Activated CD4-positive, alpha-beta T cell treated with anti-CD3 and anti-CD28 coated beads, Interleukin-2, amount 50 U/mL, for 48 hours (primary cell): Measurements from ENCODE around the gene PRR33.

Experiments
- DNase-seq, 2 experiments: peaks; one replicate each; pipeline ENCODE4 v3.0.0-alpha.2; 2020

The PRR33 gene

DNA sequence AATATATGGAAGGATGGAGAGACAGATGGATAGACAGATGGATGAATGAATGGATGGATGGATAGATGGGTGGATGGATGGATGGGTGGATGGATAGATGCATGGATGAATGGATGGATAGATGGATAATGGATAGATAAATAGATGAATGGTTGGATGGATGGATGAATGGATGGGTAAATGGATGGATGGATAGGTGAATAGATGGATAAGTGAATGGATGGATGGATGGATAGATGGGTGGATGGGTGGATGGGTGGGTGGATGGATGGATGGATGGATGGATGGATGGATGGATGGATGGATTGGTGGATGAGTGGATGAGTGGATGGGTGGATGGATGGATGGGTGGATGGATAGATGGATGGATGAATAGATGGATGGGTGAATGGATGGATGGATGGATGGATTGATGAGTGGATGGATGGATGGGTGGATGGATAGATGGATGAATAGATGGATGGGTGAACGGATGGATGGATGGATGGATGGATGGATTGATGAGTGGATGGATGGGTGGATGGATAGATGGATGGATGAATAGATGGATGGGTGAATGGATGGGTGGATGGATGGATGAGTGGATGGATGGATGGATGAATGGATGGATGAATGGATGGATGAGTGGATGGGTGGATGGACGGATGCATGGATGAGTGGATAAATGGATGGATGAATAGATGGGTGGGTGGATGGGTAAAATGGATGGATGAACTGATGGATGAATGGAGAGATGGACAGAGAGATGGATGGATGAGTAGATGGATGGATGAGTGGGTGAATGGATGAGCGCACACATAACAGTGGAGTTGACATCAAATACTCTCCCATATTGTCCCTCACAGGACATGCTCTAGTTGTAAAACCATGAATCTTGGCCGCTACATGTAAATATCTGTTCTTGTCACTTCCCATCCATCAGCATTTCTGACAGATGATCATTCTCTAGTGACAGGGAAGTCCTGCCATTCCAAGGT, 30.0 kb downstream of the PRR33 start:
- no peak for DNase-seq

DNA sequence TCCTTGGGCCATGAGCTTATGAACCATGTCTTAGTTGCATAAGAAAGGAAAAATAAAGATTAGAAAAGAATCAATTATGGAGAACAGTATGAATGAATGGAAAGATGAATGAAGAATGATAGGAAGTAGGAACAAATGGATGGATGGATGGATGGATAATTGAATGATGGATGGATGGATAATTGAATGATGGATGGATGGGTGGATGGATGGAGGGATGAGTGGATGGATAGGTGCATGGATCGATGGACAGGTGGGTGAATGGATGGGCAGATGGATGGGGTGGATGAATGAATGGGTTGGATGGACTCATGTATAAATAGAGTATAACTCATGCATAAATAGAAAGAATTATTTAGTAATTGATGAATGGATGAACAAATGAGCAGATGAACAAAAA, 31.6 kb downstream of the PRR33 start:
- no peak for DNase-seq

DNA sequence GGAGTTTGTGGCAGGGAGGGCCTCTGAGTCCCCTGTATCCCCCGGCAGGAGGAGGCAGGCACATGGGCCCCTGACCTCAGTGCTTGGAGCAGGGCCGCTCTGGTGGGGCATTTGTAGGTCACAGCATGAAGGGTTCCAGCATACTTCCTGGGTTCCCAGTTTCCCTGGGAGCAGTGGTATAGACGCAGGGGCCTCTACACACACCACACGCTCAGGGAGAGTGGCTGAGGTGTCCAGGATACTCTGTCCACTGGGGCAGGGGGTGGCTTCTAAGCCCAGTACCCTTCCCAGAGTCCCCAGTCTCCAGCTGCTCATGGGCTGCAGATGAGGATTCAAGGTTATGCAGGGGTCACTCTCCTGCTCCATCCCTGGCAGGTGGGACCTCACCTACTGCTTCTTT, 32.7 kb downstream of the PRR33 start:
- no peak for DNase-seq

- DNase-seq = no peak
Measured at GRCh38 chr11:1858576-1858975, 33.1 kb downstream of the PRR33 start.

DNA sequence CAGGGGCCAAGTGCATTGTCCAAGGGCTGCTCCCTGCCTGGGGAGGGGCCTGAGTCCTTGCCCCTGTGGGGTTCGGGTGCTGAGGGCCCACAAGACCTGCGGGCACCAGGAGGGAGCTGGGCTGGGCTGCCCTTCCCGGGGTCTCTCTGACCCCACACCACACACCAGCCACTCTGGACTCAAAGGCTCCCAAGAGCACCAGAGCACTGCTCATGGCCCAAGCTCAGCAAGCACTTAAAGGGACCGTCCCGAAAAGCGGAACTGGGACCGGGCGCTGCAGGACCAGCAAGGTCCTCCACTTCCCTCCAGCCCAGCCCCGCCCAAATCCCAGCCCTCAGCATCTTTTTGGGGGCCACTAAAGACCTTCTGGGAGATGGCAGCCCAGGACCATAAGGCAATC, 33.5 kb downstream of the PRR33 start:
- no peak for DNase-seq

DNA sequence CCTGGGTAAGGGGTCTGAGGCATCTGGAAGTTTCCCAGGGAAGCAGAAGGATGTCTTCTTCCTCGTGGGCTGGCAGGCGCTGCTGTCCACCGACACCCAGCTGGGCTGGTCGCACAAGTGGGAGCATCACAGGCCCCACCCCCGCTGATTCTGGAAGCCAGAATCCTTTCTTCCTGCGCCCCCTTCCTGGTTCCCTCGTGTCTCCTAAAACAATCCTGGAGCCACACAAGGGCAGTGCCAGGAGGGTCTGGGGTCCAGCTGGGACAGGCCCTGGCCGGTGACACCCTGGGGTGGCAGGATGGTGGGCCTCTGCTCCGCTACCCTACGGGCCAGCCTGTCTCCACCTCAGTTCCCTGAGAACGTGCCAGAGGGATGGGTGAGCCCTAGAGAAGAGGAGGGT, 34.6 kb downstream of the PRR33 start:
- DNase-seq = no peak

- no peak for DNase-seq
Measured at GRCh38 chr11:1856306-1857005, 35.2 kb downstream of the PRR33 start.

- no peak for DNase-seq
Measured at GRCh38 chr11:1855886-1856265, 35.8 kb downstream of the PRR33 start.

DNA sequence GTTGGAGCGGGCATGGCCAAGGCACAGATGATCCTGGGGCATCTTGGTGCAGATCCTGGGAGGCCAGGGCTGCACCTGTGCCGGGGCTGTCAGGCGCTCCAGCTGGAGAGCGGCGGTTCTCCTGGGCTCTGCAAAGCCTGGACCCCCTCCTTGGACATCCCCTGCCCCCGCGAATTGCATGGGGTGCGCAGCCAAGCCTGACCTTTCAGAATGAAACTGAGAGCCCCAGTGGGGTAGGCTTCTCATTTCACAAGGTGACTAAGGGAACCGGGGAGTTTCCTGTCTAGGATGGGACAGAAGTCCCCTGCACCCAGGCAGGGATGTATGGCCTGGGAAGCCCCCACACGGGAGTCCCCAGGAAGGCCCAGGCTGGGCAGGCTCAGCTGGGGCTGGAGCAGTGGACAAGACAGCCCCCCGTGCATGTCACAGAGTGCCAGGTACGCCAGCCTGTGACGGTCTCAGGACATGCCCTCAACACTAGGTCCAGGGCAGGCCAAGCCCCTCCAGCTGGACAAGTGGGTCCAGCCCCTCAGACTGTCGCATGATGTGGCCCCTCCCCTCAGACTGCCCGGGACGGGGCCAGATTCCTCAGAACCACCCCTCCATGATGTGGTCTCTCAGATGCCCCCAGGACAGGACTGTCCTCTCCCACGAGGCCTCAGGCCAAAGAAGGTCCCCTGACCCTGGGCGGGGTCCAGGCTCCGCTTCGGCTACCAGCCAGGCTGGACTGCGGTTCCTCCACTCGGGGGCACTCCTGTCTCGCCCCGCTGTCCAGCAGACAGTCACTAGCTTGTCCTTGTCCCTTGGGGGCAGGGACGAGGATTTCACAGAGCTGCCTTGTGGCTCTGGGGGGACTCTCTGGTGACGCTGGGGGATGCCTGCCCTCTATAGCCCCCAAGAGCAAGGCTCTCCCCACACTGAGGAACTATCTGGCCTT, 36.5 kb downstream of the PRR33 start:
- peak; percentile 66 to 74 for DNase-seq

DNA sequence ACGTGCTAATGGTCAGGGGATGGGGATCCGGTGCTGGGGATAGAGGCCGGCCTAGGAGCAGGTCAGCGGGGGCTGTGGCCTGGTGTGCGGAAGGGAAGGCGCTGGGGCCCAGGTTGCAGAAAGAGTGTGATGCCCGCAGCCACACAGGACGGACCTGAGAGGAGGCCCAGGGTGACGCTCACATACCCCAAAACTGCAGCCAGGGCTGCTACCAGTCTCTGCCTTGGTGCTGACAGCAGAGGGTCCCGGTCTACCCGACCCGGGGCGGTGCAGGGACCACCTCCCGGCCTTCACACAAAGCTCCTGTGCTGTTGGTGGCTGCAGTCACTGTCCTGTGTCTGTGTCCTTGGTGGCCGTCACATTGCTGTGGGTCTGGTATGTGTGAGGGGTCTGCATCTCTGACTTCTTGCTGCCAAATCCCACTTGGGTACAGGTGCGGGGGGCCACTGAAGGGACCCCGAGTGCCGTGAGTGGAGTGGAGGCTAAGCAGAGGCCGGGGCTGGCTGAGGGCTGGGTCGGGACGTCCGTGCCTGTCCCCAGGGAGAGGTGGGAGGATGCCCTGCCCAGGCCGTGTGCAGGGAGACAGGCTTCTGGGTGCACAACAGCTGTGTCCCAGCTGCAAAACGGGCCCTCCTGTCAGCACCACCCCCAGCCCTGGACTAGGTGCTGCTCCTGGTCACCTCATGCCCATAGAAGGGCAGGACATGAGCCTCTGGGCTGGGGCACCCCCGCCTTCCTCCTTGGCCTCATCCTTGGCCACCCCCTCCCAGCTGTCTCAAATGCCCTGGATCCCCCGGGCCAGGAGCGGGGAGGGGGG, 37.4 kb downstream of the PRR33 start:
- DNase-seq = peak in 1 of 2 experiments; percentile 53

DNA sequence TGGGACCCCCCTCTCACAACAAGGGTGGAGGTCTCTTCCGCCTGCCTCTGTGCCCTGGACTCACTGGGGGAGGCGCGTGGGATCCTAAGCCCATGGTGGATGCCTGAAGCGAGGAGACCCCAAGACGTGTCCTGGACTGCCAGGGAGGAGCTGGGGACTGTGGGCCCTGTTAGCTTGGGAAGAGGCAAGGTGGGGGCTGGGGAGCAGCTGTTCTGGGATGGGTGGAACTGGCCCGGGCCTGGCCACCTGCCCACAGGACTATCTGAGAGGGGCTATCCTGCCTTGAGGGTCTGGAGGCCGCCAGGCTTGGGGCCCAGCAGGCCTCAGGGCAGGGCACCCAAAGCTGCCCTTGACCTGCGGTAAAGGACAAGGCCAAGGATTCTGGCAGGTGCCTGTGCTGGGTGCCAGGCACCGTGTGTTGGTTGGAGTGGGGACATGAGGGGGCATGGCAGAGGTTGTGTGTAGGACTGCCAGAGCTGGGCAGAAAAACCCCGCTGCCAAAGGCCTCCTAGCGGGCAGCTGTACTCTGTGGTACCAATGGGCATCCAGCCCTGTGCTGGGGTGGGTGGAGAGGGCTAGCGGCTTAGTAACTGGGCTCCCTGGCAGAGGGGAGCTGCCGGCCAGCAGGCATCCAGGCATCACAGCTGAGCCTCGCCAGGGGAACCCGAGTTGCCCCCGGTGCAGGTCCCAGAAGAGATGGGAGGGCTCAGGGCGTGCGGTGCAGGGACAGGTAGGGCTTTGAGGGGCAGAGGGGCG, 38.1 kb downstream of the PRR33 start:
- DNase-seq = peak; percentile 36 to 44

DNA sequence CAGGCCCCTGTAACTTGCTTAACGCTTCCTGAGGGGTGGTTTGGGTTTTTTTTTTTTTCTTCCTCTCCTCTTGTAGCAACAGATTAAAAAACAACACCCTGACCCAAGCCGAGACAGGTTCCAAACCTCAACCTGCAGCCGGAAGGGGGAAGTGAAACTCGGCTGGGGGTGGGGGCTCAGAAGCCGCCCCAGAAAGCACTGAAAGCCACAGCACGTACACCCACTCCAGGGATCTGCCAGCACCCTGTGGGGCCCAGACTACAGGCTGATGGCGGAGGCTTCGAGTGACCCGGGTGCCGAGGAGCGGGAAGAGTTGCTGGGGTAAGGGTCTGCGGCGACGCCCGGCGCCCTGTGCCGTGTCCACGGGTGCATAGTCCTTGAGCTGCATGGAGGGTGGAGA, 38.8 kb downstream of the PRR33 start, which contains the start of gene LSP1:
LSP1 (plus strand) TSS at position 208 of the 400 bp plus-strand sequence; CDS start at position 269, 61 bp downstream.
- DNase-seq = peak; percentile 86 to 90

- DNase-seq = no peak
Measured at GRCh38 chr11:1852271-1852876, 39.3 kb downstream of the PRR33 start.

- DNase-seq = no peak
Measured at GRCh38 chr11:1851468-1852180, 40.1 kb downstream of the PRR33 start.

DNA sequence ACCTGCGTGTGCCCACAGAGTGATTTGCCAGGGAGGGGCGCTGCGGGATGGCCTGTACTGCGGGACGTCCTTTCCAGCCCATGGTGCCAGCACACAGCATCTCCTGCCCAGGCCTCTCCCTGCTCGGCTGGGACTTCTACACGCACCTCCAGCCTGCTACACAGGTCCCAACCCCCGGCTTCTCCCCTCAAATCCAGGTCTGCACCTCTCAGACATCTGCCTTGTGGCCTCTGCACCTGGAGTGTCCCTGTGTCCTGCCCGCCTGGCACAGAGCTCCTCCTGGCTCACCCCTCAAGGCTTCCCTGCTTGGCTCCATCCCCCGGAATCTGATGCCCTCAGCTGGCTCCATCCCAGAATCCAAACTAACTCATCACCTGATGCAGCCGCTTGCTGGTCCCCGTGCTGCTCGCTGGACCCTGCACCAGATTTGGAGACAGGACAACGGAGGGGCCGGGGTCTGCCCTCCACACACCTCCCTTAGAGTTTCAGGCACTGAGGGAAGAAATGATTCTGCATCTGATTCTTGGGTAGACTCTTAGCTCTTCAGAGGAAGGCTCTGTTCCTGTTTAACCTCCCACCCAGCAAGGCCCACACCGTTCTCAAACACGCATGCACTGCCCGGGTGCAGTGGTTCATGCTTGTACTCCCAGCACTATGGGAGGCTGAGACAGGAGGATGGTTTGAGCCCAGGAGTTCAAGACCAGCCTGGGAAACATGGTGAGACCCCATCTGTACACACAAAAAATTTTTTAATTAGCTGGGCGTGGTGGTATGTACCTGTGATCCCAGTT, 42.9 kb downstream of the PRR33 start:
- DNase-seq = no peak

DNA sequence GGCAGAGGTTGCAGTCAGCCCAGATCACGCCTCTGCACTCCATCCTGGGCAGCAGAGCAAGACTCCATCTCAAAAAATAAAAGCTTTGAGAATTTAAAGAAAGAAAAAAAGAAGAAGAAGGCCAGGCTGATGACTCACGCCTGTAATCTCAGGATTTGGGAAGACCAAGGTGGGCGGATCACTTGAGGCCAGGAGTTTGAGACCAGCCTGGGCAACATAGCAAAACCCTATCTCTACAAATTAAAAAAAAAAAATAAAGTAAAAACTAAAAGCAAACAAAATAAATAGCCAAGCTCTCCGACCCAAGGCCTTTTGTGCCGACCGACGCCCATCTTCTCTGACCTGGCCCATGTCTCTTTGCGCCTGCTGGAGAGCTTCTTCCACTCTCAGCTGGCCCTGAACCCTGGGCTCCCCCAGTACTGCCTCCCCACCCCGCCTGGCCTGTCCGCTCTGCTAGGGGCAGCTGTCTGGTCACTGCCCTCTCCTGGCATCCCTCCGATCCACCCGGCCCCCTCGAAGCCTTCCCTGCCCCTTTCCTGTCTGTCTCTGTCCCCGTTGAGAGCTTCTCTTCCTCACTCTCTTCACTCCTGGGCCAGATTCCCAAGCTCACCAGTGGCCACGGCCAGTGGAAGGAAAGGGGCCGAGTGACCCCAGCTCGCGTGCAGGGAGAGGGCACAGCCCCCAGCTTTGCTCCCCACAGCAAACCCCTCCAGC, 43.6 kb downstream of the PRR33 start:
- DNase-seq = no peak

DNA sequence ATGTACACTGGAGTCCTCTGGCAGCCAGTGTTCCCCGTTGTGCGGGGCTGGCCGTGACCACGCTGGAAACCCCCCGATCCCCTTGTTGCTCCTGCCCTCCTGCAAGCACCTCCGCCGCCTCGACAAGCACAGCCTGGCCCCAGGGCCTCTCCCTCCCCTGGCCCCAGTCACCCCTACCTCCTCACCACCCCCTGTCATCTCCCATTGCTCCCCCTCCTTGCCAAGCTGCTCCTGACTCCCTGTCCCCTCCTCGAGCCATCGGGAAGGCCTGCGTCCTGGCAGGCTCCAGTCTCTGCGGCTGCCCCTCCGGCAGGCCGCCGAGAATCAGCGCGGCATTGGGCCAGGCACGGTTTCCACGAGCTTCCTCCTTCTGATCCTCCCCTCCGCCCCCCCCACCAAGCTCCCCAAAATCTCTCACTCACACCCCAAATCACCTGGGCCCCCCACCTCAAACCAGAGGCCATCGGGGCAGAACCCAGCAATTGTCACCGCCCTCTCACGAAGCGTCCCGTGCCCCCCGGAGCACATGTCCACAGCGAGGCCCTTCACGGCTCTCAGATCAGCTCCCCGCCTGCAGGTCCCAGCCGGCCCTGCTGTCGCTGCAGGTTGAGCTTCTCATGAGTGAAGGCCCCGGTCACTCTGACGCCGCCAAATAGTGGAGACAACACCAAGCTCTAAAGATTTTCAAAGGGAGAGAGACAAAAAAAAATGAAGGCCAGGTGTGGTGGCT, 44.5 kb downstream of the PRR33 start:
- DNase-seq = no peak

- no peak for DNase-seq
Measured at GRCh38 chr11:1846453-1846932, 45.2 kb downstream of the PRR33 start.
